ENCODE measurements around the gene POLD3. TPM values are rescaled to one million over a fixed set of nuclear protein-coding genes. Genes with fewer than 3 reads are reported as not detected.
A peak's percentile ranks its signal among the peaks of the same experiment; 100 is the strongest.

Gene POLD3
- total RNA-seq, 4 donors from 2014 or later, result 9.1 to 18.7 (median 12.4) TPM

GRCh38 chr11:74641289-74641688 is 48.9 kb downstream of the POLD3 start:
- ATAC-seq, result no peak
- 56 to 75% methylated on average over 6 to 8 of the region's 8 CpGs for WGBS, 2 donors (ENCODE audit: low coverage in 1 of 2)
- TF ChIP-seq CTCF (IDR thresholded peaks at IDR 0.05) (no peak), POLR2A (IDR thresholded peaks at IDR 0.05) (no peak), POLR2AphosphoS5 (IDR thresholded peaks at IDR 0.05) (no peak), EP300 (IDR thresholded peaks at IDR 0.05) (no peak)
- Histone ChIP-seq H3K4me3 (no peak overlapping the region), H3K27ac (peak overlapping the region in 3 of 4 donors; percentile 36 to 87 (median 84)), H3K4me1 (peaks cover 8 to 100% (median 17%) of the 10 kb centered on the region in 3 donors), H3K36me3 (peaks cover 0 to 26% of the 10 kb centered on the region in 2 donors), H3K27me3 (no peaks in the 10 kb centered on the region), H3K9me3 (no peaks in the 10 kb centered on the region)

DNA sequence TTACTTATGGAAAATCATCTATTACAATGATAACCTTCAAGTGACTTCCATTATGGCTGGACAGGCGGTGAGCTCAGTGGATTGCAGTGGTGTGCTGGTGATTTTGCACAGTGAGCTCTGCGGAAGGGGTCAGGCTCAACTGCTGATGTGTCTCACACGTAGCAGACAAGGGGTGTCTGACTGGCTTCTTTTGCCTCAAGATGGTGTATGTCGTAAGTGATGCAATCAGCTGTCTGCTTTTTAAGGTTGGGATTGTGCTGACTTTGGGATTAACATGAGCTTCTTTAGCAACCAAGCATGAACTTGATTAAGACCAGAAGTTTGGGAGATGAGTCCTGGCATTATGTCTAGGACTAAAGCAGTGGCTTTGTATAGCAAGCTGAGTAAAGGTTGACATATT is 49.5 kb downstream of the POLD3 start:
- peak overlapping the region in 3 of 4 donors; percentile 84 to 90 (median 87) for H3K27ac ChIP-seq
- H3K36me3 ChIP-seq, result peaks cover 0 to 23% of the 10 kb centered on the region in 2 donors
- H3K9me3 ChIP-seq, result no peaks in the 10 kb centered on the region
- ATAC-seq, result no peak
- 80 to 94% methylated on average over 2 of the region's 4 CpGs for WGBS, 2 donors (ENCODE audit: low coverage in 1 of 2)
- H3K4me1 ChIP-seq, result peaks cover 8 to 100% (median 17%) of the 10 kb centered on the region in 3 donors
- H3K4me3 ChIP-seq, result no peak overlapping the region
- TF ChIP-seq EP300 (IDR thresholded peaks at IDR 0.05), result no peak
- H3K27me3 ChIP-seq, result no peaks in the 10 kb centered on the region

DNA sequence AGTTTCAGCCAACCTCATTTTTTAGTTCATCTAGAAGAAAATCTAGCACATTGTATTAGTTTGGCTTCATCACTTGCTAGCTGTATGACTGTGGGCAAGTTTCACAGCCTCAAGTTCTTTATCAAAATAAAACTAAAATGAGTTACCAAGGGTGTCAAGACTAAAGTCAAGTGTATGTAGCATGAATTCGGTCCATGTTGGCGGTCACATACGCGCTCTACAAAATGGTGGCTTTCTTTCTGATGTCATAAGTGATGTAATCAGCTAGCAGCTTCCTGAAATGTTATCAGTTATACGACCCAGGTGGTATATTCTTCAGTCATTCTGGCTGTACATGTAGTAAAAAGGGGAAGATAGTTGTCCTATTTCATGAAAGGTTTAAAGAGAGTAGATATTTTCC is 50.5 kb downstream of the POLD3 start:
- WGBS, 2 donors (ENCODE audit: low coverage in 1 of 2), result 97% methylated on average over 5 of the region's 5 CpGs
- H3K9me3 ChIP-seq, result no peaks in the 10 kb centered on the region
- peaks cover 0 to 23% of the 10 kb centered on the region in 2 donors for H3K36me3 ChIP-seq
- TF ChIP-seq CTCF (IDR thresholded peaks at IDR 0.05) (no peak), POLR2A (IDR thresholded peaks at IDR 0.05) (no peak), POLR2AphosphoS5 (IDR thresholded peaks at IDR 0.05) (no peak), EP300 (IDR thresholded peaks at IDR 0.05) (no peak)
- no peak for ATAC-seq
- no peaks in the 10 kb centered on the region for H3K27me3 ChIP-seq
- no peak overlapping the region for H3K4me3 ChIP-seq
- H3K27ac ChIP-seq, result peak overlapping the region; percentile 84 to 90 (median 88)
- peaks cover 8 to 100% (median 15%) of the 10 kb centered on the region in 3 donors for H3K4me1 ChIP-seq

DNA sequence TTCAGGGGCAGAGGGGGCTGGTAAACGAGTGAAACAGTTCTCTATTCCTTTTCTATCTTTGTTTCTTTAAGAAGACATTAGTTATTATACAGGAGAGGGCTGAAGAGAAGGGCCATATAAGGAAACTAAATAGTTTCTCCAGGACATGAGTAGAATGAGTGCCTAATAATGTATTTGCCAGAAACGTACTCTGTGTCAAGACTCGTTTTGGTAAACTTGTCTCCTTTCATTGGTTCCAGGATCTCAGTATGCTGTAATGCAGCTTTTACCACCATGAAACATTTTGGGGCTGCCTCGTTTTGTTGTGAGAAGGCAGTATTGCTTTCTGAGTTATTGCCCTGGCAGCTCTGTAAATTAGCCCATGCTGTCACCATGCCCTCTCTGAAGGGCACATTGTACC is 51.7 kb downstream of the POLD3 start:
- Histone ChIP-seq H3K9me3 (no peaks in the 10 kb centered on the region), H3K4me1 (peaks cover 8 to 96% (median 9%) of the 10 kb centered on the region in 3 donors), H3K27ac (peak overlapping the region; percentile 84 to 90 (median 88)), H3K27me3 (no peaks in the 10 kb centered on the region), H3K36me3 (peaks cover 0 to 23% of the 10 kb centered on the region in 2 donors), H3K4me3 (no peak overlapping the region)
- no peak for ATAC-seq
- TF ChIP-seq EP300 (IDR thresholded peaks at IDR 0.05) (no peak), POLR2A (IDR thresholded peaks at IDR 0.05) (no peak), CTCF (IDR thresholded peaks at IDR 0.05) (no peak), POLR2AphosphoS5 (IDR thresholded peaks at IDR 0.05) (peak; percentile 86)
- WGBS, 2 donors (ENCODE audit: low coverage in 1 of 2), result 26 to 41% methylated on average over 3 to 4 of the region's 4 CpGs

DNA sequence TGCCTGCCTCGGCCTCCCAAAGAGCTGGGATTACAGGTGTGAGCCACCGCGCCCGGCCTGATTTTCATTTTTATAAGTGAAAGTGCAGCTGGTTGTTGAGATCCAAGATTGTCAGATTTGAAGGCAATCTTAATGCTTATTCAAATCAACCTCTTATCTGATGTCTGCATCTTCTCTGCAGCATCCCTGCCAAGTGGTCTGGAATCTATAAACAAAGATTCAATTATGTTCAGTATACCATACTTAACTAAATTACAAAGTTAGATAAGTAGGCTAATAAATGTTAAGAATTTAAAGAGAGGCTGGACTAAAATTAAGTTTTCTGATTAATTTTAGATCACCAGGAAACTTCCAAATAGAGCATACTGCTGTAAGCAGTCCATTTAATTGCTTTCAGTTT is 53.8 kb downstream of the POLD3 start:
- Histone ChIP-seq H3K36me3 (peaks cover 0 to 8% of the 10 kb centered on the region in 2 donors), H3K4me3 (no peak overlapping the region), H3K27me3 (no peaks in the 10 kb centered on the region), H3K9me3 (no peaks in the 10 kb centered on the region), H3K4me1 (peaks cover 8 to 92% (median 9%) of the 10 kb centered on the region in 3 donors), H3K27ac (peak overlapping the region in 3 of 4 donors; percentile 29 to 87 (median 84))
- TF ChIP-seq POLR2AphosphoS5 (IDR thresholded peaks at IDR 0.05) (no peak), CTCF (IDR thresholded peaks at IDR 0.05) (no peak), POLR2A (IDR thresholded peaks at IDR 0.05) (no peak), EP300 (IDR thresholded peaks at IDR 0.05) (no peak)
- ATAC-seq, result no peak
- 100% methylated on average over 2 of the region's 4 CpGs; no CpG with 5 or more reads in 1 of the 2 donors for WGBS, 2 donors (ENCODE audit: low coverage in 1 of 2)

All from gastroesophageal sphincter (tissue), 4 donors.